ENCODE results near the gene POTEB3. TPM values are rescaled to one million over a fixed set of nuclear protein-coding genes. Genes with fewer than 3 reads are reported as not detected.
"Not testable (repeated sequence)": the region's sequence is repeated elsewhere in the genome, so short reads cannot be mapped to it uniquely, and the experiment has no call there.

The POTEB3 gene
- total and polyA plus RNA-seq, 2 donors, result not detected

DNA sequence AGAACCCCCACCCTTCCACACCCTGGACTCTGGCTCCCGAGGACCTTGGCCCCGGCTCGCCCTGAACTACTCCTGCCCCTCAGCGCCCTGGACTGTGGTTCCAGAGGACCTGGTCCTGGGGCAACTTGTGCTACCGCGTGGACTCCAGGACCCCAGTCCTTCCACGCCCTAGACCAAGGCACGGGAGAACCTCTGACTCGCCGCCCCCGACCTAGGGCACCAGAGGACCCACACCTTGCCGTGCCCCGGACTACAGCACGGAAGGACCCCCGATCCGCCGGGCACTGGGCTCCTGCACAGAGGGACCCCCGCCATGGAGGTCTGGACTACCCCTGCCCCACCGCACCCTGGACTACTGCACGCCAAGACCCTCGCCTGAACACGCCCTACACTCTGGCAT lies 71.7 kb downstream of the POTEB3 start:
- not testable (repeated sequence) for H3K4me3 ChIP-seq (ENCODE audit: low read depth, low read length); H3K36me3 ChIP-seq (ENCODE audit: insufficient read depth); H3K27ac ChIP-seq (ENCODE audit: low read depth); DNase-seq (ENCODE audit: extremely low spot score); H3K4me1 ChIP-seq (ENCODE audit: insufficient read depth)
- 97% methylated on average over 11 of the region's 22 CpGs for WGBS

Small RNAs within 50 kb of the gene (small RNA-seq; reads per million reads assigned to genes)
- gene GRAMD4P6, result not detected
- gene MIR3118-3, result not detected
- gene RF00026, result not detected
